Fibroblast of skin of right quadriceps (primary cell): ENCODE measurements around the gene MRTFA.

ENCODE experiments used
- DNase-seq: peaks from one replicate; pipeline ENCODE4 v3.0.0-alpha.2; 2013

The MRTFA gene

GRCh38 chr22:40407831-40408717 is 228.4 kb downstream of the MRTFA start:
- no peak for DNase-seq

- no peak for DNase-seq
These were observed 229.3 kb downstream of the MRTFA start for GRCh38 chr22:40407021-40407761.

- DNase-seq = no peak
These were observed 230.2 kb downstream of the MRTFA start for GRCh38 chr22:40406063-40406890.

- DNase-seq = no peak
These were observed 231.1 kb downstream of the MRTFA start for GRCh38 chr22:40405178-40406062.

- no peak for DNase-seq
These were observed 232.0 kb downstream of the MRTFA start for GRCh38 chr22:40404251-40405177.

GRCh38 chr22:40403651-40404050 is 232.9 kb downstream of the MRTFA start:
- DNase-seq = no peak

GRCh38 chr22:40403141-40403540 is 233.4 kb downstream of the MRTFA start:
- no peak for DNase-seq

GRCh38 chr22:40401981-40402406 is 234.5 kb downstream of the MRTFA start:
- DNase-seq = no peak

- no peak for DNase-seq
These were observed 235.0 kb downstream of the MRTFA start for GRCh38 chr22:40401532-40401931.

- no peak for DNase-seq
These were observed 236.4 kb downstream of the MRTFA start for GRCh38 chr22:40400159-40400558.

- peak; percentile 57 for DNase-seq
These were observed 236.9 kb downstream of the MRTFA start for GRCh38 chr22:40399621-40400020.

- peak; percentile 24 for DNase-seq
These were observed 239.1 kb downstream of the MRTFA start for GRCh38 chr22:40397396-40397795.

GRCh38 chr22:40396882-40397281 is 239.6 kb downstream of the MRTFA start:
- peak; percentile 77 for DNase-seq

GRCh38 chr22:40395607-40396006 is 240.9 kb downstream of the MRTFA start:
- no peak for DNase-seq

- no peak for DNase-seq
These were observed 241.9 kb downstream of the MRTFA start for GRCh38 chr22:40394607-40395006.

GRCh38 chr22:40392618-40393017 is 243.9 kb downstream of the MRTFA start:
- no peak for DNase-seq

- DNase-seq = no peak
These were observed 245.1 kb downstream of the MRTFA start for GRCh38 chr22:40391417-40391816.

- no peak for DNase-seq
These were observed 248.3 kb downstream of the MRTFA start for GRCh38 chr22:40388231-40388630.

GRCh38 chr22:40387746-40388145 is 248.8 kb downstream of the MRTFA start:
- no peak for DNase-seq

- DNase-seq = no peak
These were observed 251.3 kb downstream of the MRTFA start for GRCh38 chr22:40385036-40385782.
